ENCODE measurements around the gene CBFA2T2.
"Not testable (repeated sequence)": the region's sequence is repeated elsewhere in the genome, so short reads cannot be mapped to it uniquely, and the experiment has no call there.

CBFA2T2 gene

GRCh38 chr20:33508015-33508414 is 18.1 kb downstream of the CBFA2T2 start:
- DNase-seq: not testable (repeated sequence)

- DNase-seq: not testable (repeated sequence)
Measured at GRCh38 chr20:33509057-33509456, 19.2 kb downstream of the CBFA2T2 start.

GRCh38 chr20:33511876-33512275 is 22.0 kb downstream of the CBFA2T2 start:
- not testable (repeated sequence) for DNase-seq

- no peak for DNase-seq
Measured at GRCh38 chr20:33515569-33516216, 25.8 kb downstream of the CBFA2T2 start.

GRCh38 chr20:33516882-33517281 is 27.0 kb downstream of the CBFA2T2 start:
- no peak for DNase-seq

GRCh38 chr20:33518071-33518470 is 28.2 kb downstream of the CBFA2T2 start:
- DNase-seq: no peak

- DNase-seq: peak; percentile 97
Measured at GRCh38 chr20:33521461-33521860, 31.6 kb downstream of the CBFA2T2 start.

GRCh38 chr20:33522256-33522820 is 32.4 kb downstream of the CBFA2T2 start:
- DNase-seq: no peak

- DNase-seq: no peak
Measured at GRCh38 chr20:33524261-33524660, 34.4 kb downstream of the CBFA2T2 start.

- no peak for DNase-seq
Measured at GRCh38 chr20:33526769-33527168, 36.9 kb downstream of the CBFA2T2 start.

GRCh38 chr20:33531047-33531877 is 41.4 kb downstream of the CBFA2T2 start:
- no peak for DNase-seq

- DNase-seq: no peak
Measured at GRCh38 chr20:33531885-33532284, 42.0 kb downstream of the CBFA2T2 start.

GRCh38 chr20:33532753-33533459 is 43.0 kb downstream of the CBFA2T2 start:
- no peak for DNase-seq

GRCh38 chr20:33535717-33536116 is 45.8 kb downstream of the CBFA2T2 start:
- DNase-seq: not testable (repeated sequence)

GRCh38 chr20:33537608-33538007 is 47.7 kb downstream of the CBFA2T2 start:
- no peak for DNase-seq

GRCh38 chr20:33539129-33539528 is 49.2 kb downstream of the CBFA2T2 start:
- no peak for DNase-seq

GRCh38 chr20:33540427-33540826 is 50.5 kb downstream of the CBFA2T2 start:
- no peak for DNase-seq

GRCh38 chr20:33541074-33541473 is 51.2 kb downstream of the CBFA2T2 start:
- DNase-seq: no peak

GRCh38 chr20:33541797-33542196 is 51.9 kb downstream of the CBFA2T2 start:
- DNase-seq: no peak

- DNase-seq: no peak
Measured at GRCh38 chr20:33545763-33546162, 55.9 kb downstream of the CBFA2T2 start.

- DNase-seq: no peak
Measured at GRCh38 chr20:33549229-33549999, 59.5 kb downstream of the CBFA2T2 start.

- DNase-seq: no peak
Measured at GRCh38 chr20:33551778-33552177, 61.9 kb downstream of the CBFA2T2 start.

- DNase-seq: no peak
Measured at GRCh38 chr20:33552519-33552918, 62.6 kb downstream of the CBFA2T2 start.

Data from NCI-H2081 treated with DMSO at 0.1 percent for 48 hours (cell line).